Keratinocyte (primary cell): Measurements from ENCODE around the gene ITGB4. TPM values are rescaled to one million over a fixed set of nuclear protein-coding genes. Genes with fewer than 3 reads are reported as not detected.

Experiments
- DNase-seq: peaks from one replicate; pipeline ENCODE4 v3.0.0-alpha.2; 2011; ENCODE audit warnings: low read depth, missing footprints, low spot score
- FAIRE-seq: peaks from 2 replicates; lab custom pipeline; 2011; peaks lifted over from hg19 to GRCh38; lab: Jason Lieb, UNC
- H2AFZ ChIP-seq: 2 replicates; pipeline ENCODE4 v1.6.0; 2012; ENCODE audit warnings: low read length, control low read depth, inconsistent platforms; ENCODE audit not compliant: control insufficient read depth
- H3K27ac ChIP-seq: 2 replicates; pipeline ENCODE4 v1.5.1; 2011; ENCODE audit warnings: low read length; ENCODE audit not compliant: control insufficient read depth, insufficient read depth
- H3K27me3 ChIP-seq: 3 replicates; pipeline ENCODE4 v1.6.0; 2011; ENCODE audit warnings: low read length; ENCODE audit not compliant: control insufficient read depth, insufficient read depth; ENCODE audit errors: extremely low read depth
- H3K36me3 ChIP-seq, 2 experiments: 2 replicates in 1 of 2; 3 replicates in 1 of 2; pipeline ENCODE4 v1.5.1; 2011; ENCODE audit warnings: low read length in 2 of 2, mild to moderate bottlenecking in 1 of 2; ENCODE audit not compliant: control insufficient read depth in 2 of 2, insufficient read depth in 2 of 2; ENCODE audit errors: extremely low read depth in 1 of 2
- H3K4me1 ChIP-seq: 3 replicates; pipeline ENCODE4 v1.5.1; 2011; ENCODE audit warnings: low read length; ENCODE audit not compliant: control insufficient read depth, insufficient read depth; ENCODE audit errors: extremely low read depth
- H3K4me2 ChIP-seq: 3 replicates; pipeline ENCODE4 v1.6.0; 2011; ENCODE audit warnings: low read depth, low read length; ENCODE audit not compliant: control insufficient read depth, insufficient read depth; ENCODE audit errors: extremely low read depth
- H3K4me3 ChIP-seq, 3 experiments: fragments of 200-600 bp in 1 of 3; sonication (generic) in 1 of 3; 2 replicates in 2 of 3; 3 replicates in 1 of 3; pipeline ENCODE4 v1.5.1; 2011 to 2016; ENCODE audit warnings: low read length in 3 of 3, mild to moderate bottlenecking in 3 of 3, control low read depth in 2 of 3, inconsistent platforms in 1 of 3, low read depth in 1 of 3, mixed read lengths in 1 of 3, mixed run types in 1 of 3, moderate library complexity in 1 of 3; ENCODE audit not compliant: control insufficient read depth in 2 of 3, insufficient read depth in 2 of 3; ENCODE audit errors: extremely low read depth in 1 of 3
- H3K79me2 ChIP-seq: 2 replicates; pipeline ENCODE4 v1.6.0; 2012; ENCODE audit warnings: low read length; ENCODE audit not compliant: control insufficient read depth, insufficient read depth
- H3K9ac ChIP-seq: 3 replicates; pipeline ENCODE4 v1.6.0; 2011; ENCODE audit warnings: low read length; ENCODE audit not compliant: control insufficient read depth, insufficient read depth; ENCODE audit errors: extremely low read depth
- H3K9me1 ChIP-seq: 3 replicates; pipeline ENCODE4 v1.6.0; 2011; ENCODE audit warnings: low read length; ENCODE audit not compliant: control insufficient read depth, insufficient read depth; ENCODE audit errors: extremely low read depth
- H3K9me3 ChIP-seq: 2 replicates; pipeline ENCODE4 v1.5.1; 2012; ENCODE audit warnings: low read depth, low read length; ENCODE audit not compliant: control insufficient read depth
- H4K20me1 ChIP-seq: 3 replicates; pipeline ENCODE4 v1.6.0; 2011; ENCODE audit warnings: low read length; ENCODE audit not compliant: control insufficient read depth, insufficient read depth; ENCODE audit errors: extremely low read depth
- EZH2 ChIP-seq: IDR thresholded peaks from one replicate; pipeline ENCODE4 v1.6.1; 2012; ENCODE audit warnings: inconsistent platforms, mild to moderate bottlenecking, low read length, moderate library complexity
- dilution Hi-C: fragments of 300-500 bp; cut with MboI; formaldehyde crosslinking; loops from one replicate; pipeline ENCODE4 v1.7.0; 2020; ENCODE audit warnings: low sequenced_read_pairs; ENCODE audit not compliant: extremely low pct_ligation_motif_present
- polyA plus RNA-seq, 5 experiments: library from polyadenylated mRNA; depleted of rRNA in 3 of 5; stranded (reverse) in 3 of 5; stranded (forward) in 1 of 5; unstranded in 1 of 5; fragments of >200 nt; gene quantifications; 1 replicate in 1 of 5; 2 replicates in 3 of 5; 3 replicates in 1 of 5; pipeline versions ENCODE4 v1.2.1 to v1.2.3, GENCODE V29; 2011 to 2012; ENCODE audit warnings: missing spikeins in 2 of 5, low read depth in 1 of 5, low replicate concordance in 1 of 5
- TF ChIP-seq, protein P1 (sequence below), 3 experiments: IDR thresholded peaks in 1 of 3; conservative IDR thresholded peaks in 1 of 3; optimal IDR thresholded peaks in 1 of 3; 2 replicates in 2 of 3; 3 replicates in 1 of 3; pipeline versions ENCODE3 to v1.5.1; 2011; ENCODE audit warnings: low read length in 3 of 3, mild to moderate bottlenecking in 3 of 3, moderate library complexity in 2 of 3, control low read depth in 1 of 3, inconsistent platforms in 1 of 3; ENCODE audit not compliant: insufficient read depth in 2 of 3; ENCODE audit errors: extremely low read depth in 1 of 3

ITGB4 gene
- polyA plus RNA-seq, 1 donor (not counting 4 experiments of a cell fraction or from before 2014, with no cell fraction given), result 761 TPM

DNA sequence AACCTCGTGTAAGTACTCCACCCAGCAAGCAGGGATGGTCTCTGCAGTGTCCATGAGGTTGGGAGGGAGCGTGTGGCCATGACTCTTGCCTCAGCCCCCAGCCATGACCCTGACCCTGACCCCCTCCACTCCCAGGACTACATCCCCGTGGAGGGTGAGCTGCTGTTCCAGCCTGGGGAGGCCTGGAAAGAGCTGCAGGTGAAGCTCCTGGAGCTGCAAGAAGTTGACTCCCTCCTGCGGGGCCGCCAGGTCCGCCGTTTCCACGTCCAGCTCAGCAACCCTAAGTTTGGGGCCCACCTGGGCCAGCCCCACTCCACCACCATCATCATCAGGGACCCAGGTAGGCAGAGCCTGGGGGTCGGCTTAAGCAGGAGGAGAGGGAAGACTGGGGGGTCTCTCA, 27.4 kb downstream of the ITGB4 start:
- Histone ChIP-seq H3K9me3 (no peaks in the 10 kb centered on the region), H3K4me1 (no peaks in the 10 kb centered on the region), H3K27me3 (no peaks in the 10 kb centered on the region), H4K20me1 (peaks cover 71% of the 10 kb centered on the region), H3K4me2 (no peak overlapping the region), H3K9ac (no peak overlapping the region), H3K27ac (no peak overlapping the region), H2AFZ (no peak overlapping the region), H3K36me3 (peaks cover 51 to 77% of the 10 kb centered on the region in 2 experiments), H3K79me2 (peaks cover 24% of the 10 kb centered on the region), H3K4me3 (no peak overlapping the region), H3K9me1 (no peaks in the 10 kb centered on the region)
- DNase-seq, result no peak
- no peak for TF ChIP-seq EZH2
- FAIRE-seq, result no peak
- dilution Hi-C loops, result no loop called here

DNA sequence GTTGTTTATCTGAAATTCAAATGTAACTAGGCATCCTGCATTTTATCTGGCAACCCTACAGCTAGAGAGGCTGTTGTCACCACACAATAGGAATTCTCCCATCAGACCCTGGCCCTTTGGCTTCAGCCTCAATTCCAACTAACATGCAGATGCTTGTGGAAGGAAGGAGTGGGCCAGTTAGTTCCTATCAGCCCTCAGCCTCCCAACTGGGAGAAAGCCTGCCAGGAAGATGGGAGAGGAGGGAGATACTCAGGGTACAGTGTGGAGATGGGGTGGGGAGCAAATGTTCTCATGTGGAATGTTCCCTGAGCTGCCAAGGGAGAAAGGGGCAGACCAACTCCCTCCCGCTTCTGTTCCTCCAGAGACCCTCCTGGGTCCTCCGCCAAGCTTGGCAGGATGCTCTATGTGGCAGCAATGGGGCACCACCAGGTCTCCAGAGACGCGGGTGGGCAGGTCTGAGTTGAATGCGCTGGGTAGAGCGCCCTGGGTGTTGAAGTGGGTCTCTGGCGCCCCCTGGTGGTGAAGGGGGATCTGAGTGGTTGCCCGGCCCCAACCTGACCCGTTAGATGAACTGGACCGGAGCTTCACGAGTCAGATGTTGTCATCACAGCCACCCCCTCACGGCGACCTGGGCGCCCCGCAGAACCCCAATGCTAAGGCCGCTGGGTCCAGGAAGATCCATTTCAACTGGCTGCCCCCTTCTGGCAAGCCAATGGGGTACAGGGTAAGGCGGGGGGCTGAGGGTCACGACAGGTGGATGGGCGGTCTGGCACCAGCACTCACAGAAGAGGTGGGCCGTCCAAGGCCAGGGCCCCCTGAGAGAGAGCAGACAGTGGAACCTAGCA, 28.5 kb downstream of the ITGB4 start:
- H4K20me1 ChIP-seq, result peaks cover 77% of the 10 kb centered on the region
- H3K36me3 ChIP-seq, result peaks cover 50 to 77% of the 10 kb centered on the region in 2 experiments
- no peaks in the 10 kb centered on the region for H3K27me3 ChIP-seq
- no peak overlapping the region for H3K4me2 ChIP-seq
- H3K9ac ChIP-seq, result no peak overlapping the region
- peaks cover 23% of the 10 kb centered on the region for H3K79me2 ChIP-seq
- no peaks in the 10 kb centered on the region for H3K4me1 ChIP-seq
- FAIRE-seq (no peak), DNase-seq (no peak)
- H3K4me3 ChIP-seq, result no peak overlapping the region
- TF ChIP-seq, protein P1, sequence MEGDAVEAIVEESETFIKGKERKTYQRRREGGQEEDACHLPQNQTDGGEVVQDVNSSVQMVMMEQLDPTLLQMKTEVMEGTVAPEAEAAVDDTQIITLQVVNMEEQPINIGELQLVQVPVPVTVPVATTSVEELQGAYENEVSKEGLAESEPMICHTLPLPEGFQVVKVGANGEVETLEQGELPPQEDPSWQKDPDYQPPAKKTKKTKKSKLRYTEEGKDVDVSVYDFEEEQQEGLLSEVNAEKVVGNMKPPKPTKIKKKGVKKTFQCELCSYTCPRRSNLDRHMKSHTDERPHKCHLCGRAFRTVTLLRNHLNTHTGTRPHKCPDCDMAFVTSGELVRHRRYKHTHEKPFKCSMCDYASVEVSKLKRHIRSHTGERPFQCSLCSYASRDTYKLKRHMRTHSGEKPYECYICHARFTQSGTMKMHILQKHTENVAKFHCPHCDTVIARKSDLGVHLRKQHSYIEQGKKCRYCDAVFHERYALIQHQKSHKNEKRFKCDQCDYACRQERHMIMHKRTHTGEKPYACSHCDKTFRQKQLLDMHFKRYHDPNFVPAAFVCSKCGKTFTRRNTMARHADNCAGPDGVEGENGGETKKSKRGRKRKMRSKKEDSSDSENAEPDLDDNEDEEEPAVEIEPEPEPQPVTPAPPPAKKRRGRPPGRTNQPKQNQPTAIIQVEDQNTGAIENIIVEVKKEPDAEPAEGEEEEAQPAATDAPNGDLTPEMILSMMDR (optimal IDR thresholded peaks at IDR 0.05 in 1 of 3, IDR thresholded peaks at IDR 0.05 in 1 of 3, conservative IDR thresholded peaks at IDR 0.05 in 1 of 3; ENCODE audit: extremely low read depth in 1 of 3, insufficient read depth in 2 of 3, low read length in 3 of 3), result peak; percentile 64 to 84 (median 69)
- TF ChIP-seq EZH2, result no peak
- no peak overlapping the region for H2AFZ ChIP-seq
- dilution Hi-C loops, result no loop called here
- no peak overlapping the region for H3K27ac ChIP-seq
- no peaks in the 10 kb centered on the region for H3K9me1 ChIP-seq
- no peaks in the 10 kb centered on the region for H3K9me3 ChIP-seq
